Measurements from ENCODE around the gene CXCR2. TPM values are rescaled to one million over a fixed set of nuclear protein-coding genes. Genes with fewer than 3 reads are reported as not detected.

Gene CXCR2
- polyA plus RNA-seq, 3 donors = 0.11 to 0.58 (median 0.17) TPM

DNA sequence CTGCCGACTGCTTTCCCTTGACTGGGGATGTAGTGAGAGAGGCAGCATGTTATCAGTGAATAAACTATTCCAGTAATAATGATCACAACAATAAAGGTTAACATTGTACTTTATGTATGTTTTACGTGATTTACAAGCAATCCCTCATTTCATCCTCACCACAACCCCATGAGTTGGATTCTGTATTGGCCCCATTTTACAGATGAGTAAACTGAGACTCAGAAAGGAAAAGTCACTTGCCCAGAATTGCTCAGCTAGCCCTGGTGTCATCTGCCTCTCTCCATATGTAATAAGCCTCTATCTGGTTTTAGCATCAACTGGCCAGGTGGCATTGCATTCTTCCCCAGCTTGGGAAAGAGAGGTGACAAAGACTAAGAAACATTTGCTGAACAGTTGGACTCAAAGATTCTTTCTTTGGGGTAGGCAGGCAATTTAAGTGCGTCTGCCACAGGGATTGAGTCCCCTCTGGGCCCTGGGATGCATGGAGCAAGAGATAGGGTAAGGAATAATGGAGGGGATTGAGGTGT, 2.2 kb downstream of the CXCR2 start:
- no peak for DNase-seq (ENCODE audit: extremely low read depth in 1 of 11, low read depth in 9 of 11, low spot score in 4 of 11)

GRCh38 chr2:218128781-218129457, 3.1 kb downstream of the CXCR2 start:
- no peak for DNase-seq (ENCODE audit: extremely low read depth in 1 of 11, low read depth in 9 of 11, low spot score in 4 of 11)

- DNase-seq (ENCODE audit: extremely low read depth in 1 of 11, low read depth in 9 of 11, low spot score in 4 of 11) = no peak
Observed at GRCh38 chr2:218129458-218130135, 3.8 kb downstream of the CXCR2 start.

GRCh38 chr2:218130377-218130776, 4.5 kb downstream of the CXCR2 start:
- no peak for DNase-seq (ENCODE audit: extremely low read depth in 1 of 11, low read depth in 9 of 11, low spot score in 4 of 11)

- DNase-seq (ENCODE audit: extremely low read depth in 1 of 11, low read depth in 9 of 11, low spot score in 4 of 11) = no peak
Observed at GRCh38 chr2:218130822-218131221, 5.0 kb downstream of the CXCR2 start.

- DNase-seq (ENCODE audit: extremely low read depth in 1 of 11, low read depth in 9 of 11, low spot score in 4 of 11) = no peak
Observed at GRCh38 chr2:218137514-218137913, 11.7 kb downstream of the CXCR2 start.

- DNase-seq (ENCODE audit: extremely low read depth in 1 of 11, low read depth in 9 of 11, low spot score in 4 of 11) = no peak
Observed at GRCh38 chr2:218138047-218138446, 12.2 kb downstream of the CXCR2 start.

GRCh38 chr2:218145124-218145523, 19.3 kb downstream of the CXCR2 start:
- no peak for DNase-seq (ENCODE audit: extremely low read depth in 1 of 11, low read depth in 9 of 11, low spot score in 4 of 11)

DNA sequence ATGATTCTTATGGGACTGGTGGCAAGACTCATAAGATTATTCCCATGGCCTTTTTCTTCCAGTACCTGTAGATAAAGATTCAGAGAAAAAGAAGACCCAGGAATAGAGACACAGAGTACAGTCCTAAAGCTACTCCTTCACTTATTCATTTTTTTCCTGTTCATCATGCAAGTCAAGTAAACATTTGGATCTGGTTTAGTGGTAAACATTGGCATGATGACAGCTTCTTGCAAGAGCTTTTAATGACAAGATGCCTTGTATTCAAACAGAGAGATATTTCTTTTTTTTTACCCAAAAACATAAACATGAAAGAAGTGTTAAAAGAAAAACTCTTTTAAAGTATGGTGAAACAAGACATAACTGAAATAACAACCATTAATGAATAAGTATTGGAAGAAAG, 20.2 kb downstream of the CXCR2 start:
- no peak for DNase-seq (ENCODE audit: extremely low read depth in 1 of 11, low read depth in 9 of 11, low spot score in 4 of 11)

DNA sequence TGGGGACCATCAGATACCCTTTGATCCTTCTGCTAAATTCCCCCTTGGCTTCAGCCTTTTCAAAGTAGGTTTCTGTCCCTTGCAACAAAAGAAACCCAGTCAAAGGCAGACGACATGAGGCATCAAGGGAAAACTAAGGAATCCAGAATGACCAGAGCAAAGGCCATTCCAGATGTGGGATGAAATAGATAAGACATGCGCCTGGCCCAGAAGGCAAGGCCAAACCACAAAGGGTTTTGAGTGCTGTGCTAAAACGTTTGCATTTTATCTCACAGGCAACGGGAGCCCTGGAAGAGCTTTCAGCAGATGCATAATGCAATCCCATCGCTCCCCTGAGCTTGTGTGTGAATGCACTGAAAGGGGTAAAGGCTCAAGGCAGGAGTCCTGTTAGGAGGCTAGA, 23.3 kb downstream of the CXCR2 start:
- no peak for DNase-seq (ENCODE audit: extremely low read depth in 1 of 11, low read depth in 9 of 11, low spot score in 4 of 11)

DNA sequence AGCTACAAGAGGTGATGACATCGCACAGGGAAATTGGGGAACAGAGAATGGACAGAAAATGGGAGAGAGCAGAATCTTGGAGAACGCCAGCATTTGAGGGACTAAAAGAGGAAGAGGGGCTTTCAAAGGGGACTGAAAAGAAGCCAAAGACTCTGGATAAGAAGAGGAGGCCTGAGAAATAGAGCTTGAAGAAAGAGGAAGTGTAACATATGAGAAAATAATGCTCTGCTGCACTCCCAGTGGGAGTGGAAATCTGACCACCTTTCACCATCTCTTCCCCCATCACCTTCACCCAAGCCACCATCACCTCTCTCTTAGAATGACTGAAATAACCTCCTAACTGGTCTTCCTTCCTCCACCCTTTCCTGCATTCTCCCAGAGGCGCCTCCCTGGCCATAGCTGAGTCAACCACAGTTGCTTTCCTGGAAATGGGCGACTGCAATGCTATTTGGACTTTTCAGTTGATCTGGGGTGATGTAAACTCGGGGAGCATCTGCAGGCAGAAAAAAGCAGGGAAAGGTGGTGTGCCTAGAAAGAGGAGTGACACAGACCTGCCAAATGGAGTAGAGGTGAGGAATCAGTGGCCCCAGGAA, 24.1 kb downstream of the CXCR2 start:
- DNase-seq (ENCODE audit: extremely low read depth in 1 of 11, low read depth in 9 of 11, low spot score in 4 of 11) = no peak

DNA sequence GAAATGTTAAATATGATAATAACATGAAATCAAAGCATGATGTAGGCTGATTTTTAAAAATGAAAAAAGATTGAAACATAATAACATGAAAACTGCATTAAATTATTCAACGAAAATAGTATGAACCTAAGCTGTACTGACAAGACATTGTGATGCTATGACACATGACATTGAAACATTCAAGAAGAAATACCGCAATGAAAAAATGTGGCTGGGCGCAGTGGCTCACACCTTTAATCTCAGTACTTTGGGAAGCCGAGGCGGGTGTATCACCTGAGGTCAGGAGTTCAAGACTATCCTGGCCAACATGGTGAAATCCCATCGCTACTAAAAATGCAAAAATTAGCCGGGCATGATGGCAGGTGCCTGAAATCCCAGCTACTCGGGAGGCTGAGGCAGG, 26.3 kb downstream of the CXCR2 start:
- no peak for DNase-seq (ENCODE audit: extremely low read depth in 1 of 11, low read depth in 9 of 11, low spot score in 4 of 11)

DNA sequence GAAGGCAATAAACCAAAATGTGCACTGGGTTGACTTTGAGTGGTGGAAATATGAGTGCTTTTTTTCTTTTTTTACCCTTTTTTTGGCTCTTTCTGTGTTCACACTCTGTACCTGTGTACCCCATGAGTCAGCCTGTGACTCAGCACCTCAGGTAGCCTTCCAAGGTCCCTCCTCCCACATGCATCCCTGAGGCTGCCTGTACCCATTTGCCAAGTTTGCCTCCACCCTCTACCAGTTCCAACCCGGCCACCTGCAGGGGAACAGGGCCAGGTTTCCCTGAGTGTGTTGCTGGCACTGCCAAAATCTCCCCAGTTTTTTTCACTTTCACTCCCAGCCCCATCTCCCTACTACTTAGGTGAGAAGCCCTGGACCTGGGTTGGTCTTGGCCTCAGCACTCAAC, 26.9 kb downstream of the CXCR2 start:
- no peak for DNase-seq (ENCODE audit: extremely low read depth in 1 of 11, low read depth in 9 of 11, low spot score in 4 of 11)

DNA sequence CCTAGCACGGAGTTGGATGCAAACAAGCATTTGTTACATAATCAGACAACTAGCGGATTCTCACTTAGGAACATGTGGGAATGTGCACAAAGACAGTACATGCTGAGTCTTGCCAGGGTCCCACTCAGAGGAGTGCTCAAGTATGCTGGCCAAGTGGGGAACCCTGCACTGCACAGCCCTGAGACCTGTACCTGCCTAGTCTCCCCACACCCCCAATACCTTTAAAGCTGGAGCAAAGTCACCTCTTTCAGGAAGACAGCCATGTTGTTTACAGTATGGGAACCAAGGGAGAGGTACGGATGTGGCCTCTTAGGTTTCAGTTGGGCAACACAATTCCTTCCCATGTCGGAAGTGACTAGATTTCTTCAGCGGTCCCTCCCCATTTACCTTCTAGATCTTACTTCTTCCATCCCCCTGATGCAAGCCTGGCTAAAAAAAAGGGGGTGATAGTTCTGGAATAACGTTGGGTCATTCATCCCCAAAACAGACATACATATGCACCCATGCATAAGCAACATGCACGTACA, 30.2 kb downstream of the CXCR2 start:
- no peak for DNase-seq (ENCODE audit: extremely low read depth in 1 of 11, low read depth in 9 of 11, low spot score in 4 of 11)

GRCh38 chr2:218161644-218162043, 35.8 kb downstream of the CXCR2 start:
- DNase-seq (ENCODE audit: extremely low read depth in 1 of 11, low read depth in 9 of 11, low spot score in 4 of 11) = no peak

DNA sequence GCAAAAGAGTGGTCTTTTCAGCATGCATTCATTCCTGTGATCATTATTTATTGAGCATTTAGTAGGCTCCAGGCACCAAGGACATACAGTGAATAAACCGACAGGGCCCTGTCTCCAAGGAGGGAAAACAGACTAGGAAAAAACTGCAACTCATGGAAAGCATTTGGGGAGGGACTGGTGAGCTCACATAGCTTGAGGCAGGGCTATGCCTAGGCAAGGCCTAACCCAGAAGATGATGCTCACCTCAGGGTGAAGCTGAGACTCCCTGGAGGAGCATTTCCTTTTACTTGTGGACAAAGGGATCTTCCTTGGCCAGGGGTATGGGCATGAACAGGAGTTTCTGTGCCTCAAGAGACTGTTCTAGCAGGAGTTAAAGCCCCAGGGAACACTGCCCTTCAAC, 37.0 kb downstream of the CXCR2 start:
- DNase-seq (ENCODE audit: extremely low read depth in 1 of 11, low read depth in 9 of 11, low spot score in 4 of 11) = no peak

GRCh38 chr2:218166791-218167190, 41.0 kb downstream of the CXCR2 start, which contains the start of gene CXCR1:
TSS of gene CXCR1 (minus strand) at chr2:218166962. CDS start at chr2:218165211, 1,751 bp downstream.
- DNase-seq (ENCODE audit: extremely low read depth in 1 of 11, low read depth in 9 of 11, low spot score in 4 of 11) = no peak

DNA sequence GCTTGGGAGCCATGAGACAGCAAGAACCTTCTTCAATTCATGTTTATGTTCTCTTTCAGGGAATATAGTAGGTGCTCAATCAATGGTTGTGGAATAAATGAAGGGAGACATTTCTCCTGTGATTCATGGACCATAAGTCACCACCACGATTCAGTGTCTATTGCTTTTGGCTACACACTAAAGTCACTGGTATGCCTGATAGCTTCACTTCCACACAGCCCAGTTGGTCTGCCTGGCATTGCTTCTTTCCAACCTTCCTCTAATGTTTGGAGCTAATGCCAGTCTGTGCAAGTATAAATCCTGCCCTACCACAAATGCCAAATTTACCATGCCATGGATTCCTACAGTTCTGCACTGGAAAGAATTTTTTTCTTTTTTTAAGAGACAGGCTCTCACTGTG, 42.2 kb downstream of the CXCR2 start:
- DNase-seq (ENCODE audit: extremely low read depth in 1 of 11, low read depth in 9 of 11, low spot score in 4 of 11) = no peak

- peak in 8 of 11 donors; percentile 7 to 27 (median 16) for DNase-seq (ENCODE audit: extremely low read depth in 1 of 11, low read depth in 9 of 11, low spot score in 4 of 11)
Observed at GRCh38 chr2:218168635-218169462, 43.0 kb downstream of the CXCR2 start.

All from renal cortex interstitium (tissue), 11 donors.